GM21619 (cell line): Measurements from ENCODE around the gene GOLGA1.
A peak's percentile ranks its signal among the peaks of the same experiment; 100 is the strongest.
"Not testable (repeated sequence)": the region's sequence is repeated elsewhere in the genome, so short reads cannot be mapped to it uniquely, and the experiment has no call there.

Experiments
- ATAC-seq: cut with Tn5 transposase; IDR thresholded peaks from one replicate; pipeline ENCODE4 v1.9.1; 2021; ENCODE audit not compliant: unreplicated experiment

The GOLGA1 gene

DNA sequence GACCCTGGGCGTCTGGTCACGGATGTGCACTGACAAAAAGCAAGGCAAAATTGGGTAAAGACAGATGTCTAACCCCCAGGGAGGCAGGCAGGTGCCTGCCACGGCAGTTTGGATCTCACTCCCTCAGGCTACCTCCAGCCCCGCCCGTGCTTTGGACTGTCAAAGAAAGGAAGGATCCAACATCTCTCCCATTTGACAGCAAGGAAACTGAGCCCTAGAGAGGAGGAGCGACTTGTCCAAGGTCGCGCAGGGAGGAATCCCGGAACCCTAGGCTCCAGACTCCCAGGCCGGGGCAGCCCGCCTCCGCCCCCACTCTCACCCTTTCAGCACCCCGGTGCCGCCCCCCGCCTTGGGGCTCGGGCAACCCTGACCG, 376 bp downstream of the GOLGA1 start:
- peak; percentile 38 for ATAC-seq

DNA sequence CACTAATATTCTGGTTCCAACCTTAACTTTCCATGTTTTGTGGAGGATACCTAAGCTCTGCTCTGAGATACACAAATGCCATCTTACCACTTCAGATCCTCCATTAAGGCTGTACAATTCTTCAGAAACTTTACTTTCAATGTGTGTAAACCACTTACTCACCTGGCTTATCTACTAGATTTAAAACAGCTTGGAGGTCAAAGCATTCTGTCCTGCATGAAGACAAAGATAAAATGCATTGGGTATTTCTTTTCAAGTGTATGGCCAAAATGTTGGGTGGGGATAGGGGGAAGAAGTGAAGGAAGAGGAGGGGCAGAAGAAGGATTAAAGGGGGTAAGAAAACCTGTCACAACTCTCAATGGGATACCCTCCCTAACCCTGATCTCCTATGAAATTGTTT, 939 bp downstream of the GOLGA1 start:
- no peak for ATAC-seq

GRCh38 chr9:124934290-124934689, 6.6 kb downstream of the GOLGA1 start:
- ATAC-seq = no peak

- ATAC-seq = no peak
Measured at GRCh38 chr9:124932333-124932732, 8.6 kb downstream of the GOLGA1 start.

- no peak for ATAC-seq
Measured at GRCh38 chr9:124929464-124929863, 11.4 kb downstream of the GOLGA1 start.

DNA sequence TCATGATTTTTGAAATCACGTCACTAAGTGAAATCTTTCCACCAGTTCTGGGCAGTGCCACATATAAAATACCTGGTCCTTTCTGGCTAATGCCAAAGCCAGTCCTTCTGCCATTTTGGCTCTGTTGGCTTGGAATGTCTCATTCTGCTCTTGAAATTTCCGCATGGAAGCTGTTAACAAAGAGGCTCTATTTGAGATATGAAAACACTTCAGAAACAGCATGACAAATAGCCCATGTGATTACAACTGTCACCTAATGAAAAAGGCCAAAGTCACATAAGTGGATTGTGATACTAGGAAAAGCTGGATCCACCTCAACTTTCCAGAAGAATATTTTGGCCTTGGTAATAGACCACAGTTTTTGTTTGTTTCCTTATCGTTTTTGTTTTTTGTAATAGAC, 12.8 kb downstream of the GOLGA1 start:
- no peak for ATAC-seq

DNA sequence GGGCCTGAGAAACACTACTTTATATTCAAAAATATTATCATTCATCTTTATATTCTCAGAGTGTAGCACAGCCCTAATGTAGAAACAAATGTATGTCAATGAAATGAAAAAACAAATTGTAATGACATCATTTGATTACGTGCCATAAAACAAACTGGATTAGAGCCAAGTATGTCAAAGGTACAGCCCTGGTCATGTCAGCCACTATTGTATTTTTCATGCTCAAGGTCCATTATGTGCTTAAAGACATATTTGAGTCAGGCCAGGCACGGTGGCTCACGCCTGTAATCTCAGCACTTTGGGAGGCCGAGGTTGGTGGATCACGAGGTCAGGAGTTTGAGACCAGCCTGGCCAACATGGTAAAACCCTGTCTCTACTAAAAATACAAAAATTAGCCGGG, 20.5 kb downstream of the GOLGA1 start:
- ATAC-seq = not testable (repeated sequence)

- no peak for ATAC-seq
Measured at GRCh38 chr9:124914753-124915405, 26.0 kb downstream of the GOLGA1 start.

- no peak for ATAC-seq
Measured at GRCh38 chr9:124913378-124913777, 27.5 kb downstream of the GOLGA1 start.

- no peak for ATAC-seq
Measured at GRCh38 chr9:124911766-124912165, 29.1 kb downstream of the GOLGA1 start.

- no peak for ATAC-seq
Measured at GRCh38 chr9:124908098-124908497, 32.8 kb downstream of the GOLGA1 start.

GRCh38 chr9:124906966-124907365, 33.9 kb downstream of the GOLGA1 start:
- ATAC-seq = no peak

DNA sequence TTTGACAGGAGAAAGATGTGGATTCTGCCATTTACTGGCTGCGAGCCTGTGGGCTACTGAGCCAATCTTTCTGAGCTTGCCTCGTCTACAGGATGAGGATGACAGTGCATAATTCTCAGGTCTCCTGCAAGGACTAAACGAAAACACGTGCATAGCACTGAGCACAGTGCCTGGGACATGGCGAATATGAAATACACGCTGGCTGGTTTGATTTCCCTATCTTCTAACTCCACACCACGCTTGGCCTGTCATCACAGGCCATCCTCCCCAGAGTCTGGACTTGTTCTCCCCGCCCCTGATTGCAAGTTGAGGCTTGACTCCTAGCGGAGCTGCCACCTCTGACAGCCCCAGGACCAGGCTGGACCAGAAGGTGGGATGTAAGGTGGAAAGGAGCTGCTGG, 41.0 kb downstream of the GOLGA1 start:
- no peak for ATAC-seq

GRCh38 chr9:124897570-124898460, 43.1 kb downstream of the GOLGA1 start:
- ATAC-seq = no peak

DNA sequence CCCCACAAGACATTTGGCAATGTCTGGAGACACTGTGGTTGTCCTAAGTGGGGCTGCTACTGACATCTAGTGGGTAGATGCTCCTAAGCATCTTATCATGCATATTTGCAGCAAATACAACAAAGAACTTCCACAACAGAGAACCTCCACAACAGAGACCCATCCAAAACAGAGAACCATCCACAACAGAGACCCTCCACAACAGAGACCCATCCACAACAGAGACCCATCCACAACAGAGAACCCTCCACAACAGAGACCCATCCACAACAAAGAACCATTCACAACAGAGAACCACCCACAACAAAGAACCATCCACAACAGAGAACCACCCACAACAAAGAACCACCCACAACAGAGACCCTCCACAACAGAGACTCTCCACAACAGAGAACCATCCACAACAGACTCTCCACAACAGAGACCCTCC, 46.1 kb downstream of the GOLGA1 start:
- no peak for ATAC-seq

- ATAC-seq = no peak
Measured at GRCh38 chr9:124894035-124894740, 46.7 kb downstream of the GOLGA1 start.

- no peak for ATAC-seq
Measured at GRCh38 chr9:124890179-124890578, 50.7 kb downstream of the GOLGA1 start.

DNA sequence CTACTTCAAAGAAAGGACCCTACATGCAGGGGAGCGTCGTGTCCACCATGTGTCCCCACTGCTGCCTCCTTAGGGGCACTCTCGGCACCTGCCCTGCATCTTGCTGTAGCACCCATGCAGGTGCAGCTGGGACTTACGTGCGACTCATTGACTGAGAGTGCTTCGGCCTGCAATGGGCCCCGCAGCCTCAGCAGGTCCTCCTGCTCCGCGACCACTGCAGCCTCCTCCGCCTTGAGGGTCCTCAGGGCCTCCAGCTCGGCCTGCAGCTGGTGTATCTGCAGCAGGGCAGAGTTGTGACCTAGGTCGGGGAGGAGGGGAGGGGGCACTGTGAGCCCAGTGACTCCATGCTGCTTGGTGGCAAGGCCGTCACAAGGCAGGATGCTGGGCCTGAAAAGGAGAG, 51.9 kb downstream of the GOLGA1 start:
- no peak for ATAC-seq

GRCh38 chr9:124887832-124888231, 53.1 kb downstream of the GOLGA1 start:
- no peak for ATAC-seq

DNA sequence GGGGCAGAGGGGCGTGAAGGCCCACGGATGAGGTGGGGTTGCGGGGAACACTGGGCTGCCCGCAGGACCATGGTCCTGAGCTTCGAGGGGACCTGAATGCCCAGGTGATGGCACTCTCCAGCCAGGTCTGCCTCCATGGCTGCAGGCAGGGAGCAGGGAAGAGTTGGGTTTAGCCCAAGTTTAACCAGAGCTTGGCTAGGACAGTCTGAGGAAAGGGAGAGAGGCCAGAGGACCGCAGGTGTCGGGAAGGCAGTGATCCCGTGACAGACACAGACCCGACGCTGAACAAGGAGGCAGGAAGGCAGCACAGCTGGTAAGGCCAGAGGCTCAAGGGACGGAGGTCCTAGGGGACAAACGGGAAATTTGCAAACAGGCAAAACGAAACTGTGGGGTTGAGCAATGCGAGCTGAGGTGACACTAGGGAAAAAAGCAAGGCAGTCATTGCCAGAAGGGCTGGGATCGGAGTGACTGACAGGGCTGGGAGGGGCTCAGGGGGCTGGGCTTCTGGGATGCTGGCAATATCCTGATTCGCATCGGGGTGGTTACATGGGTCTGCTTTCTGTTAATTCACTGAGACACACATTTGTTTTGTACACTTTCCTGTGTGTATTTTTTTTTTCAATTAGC, 53.9 kb downstream of the GOLGA1 start:
- ATAC-seq = no peak

GRCh38 chr9:124886461-124886860, 54.4 kb downstream of the GOLGA1 start:
- no peak for ATAC-seq
